Glutamatergic neuron (in vitro differentiated cells): ENCODE results near the gene CREB5. TPM values are rescaled to one million over a fixed set of nuclear protein-coding genes. Genes with fewer than 3 reads are reported as not detected.

Source experiments
- DNase-seq: peaks from one replicate; pipeline ENCODE4 v3.0.0; 2022
- H3K27ac Mint-ChIP-seq: one replicate; pipeline ENCODE4 v1.8.0; 2020; ENCODE audit warnings: mild to moderate bottlenecking, mixed read lengths, inconsistent platforms; ENCODE audit not compliant: unreplicated experiment
- H3K27me3 Mint-ChIP-seq: one replicate; pipeline ENCODE4 v1.8.0; 2020; ENCODE audit warnings: mild to moderate bottlenecking, moderate library complexity, mixed read lengths, inconsistent platforms; ENCODE audit not compliant: unreplicated experiment
- H3K36me3 Mint-ChIP-seq: one replicate; pipeline ENCODE4 v1.8.0; 2020; ENCODE audit warnings: mild to moderate bottlenecking, mixed read lengths, inconsistent platforms; ENCODE audit not compliant: unreplicated experiment
- H3K4me1 Mint-ChIP-seq: one replicate; pipeline ENCODE4 v1.8.0; 2020; ENCODE audit warnings: mild to moderate bottlenecking, low read depth, mixed read lengths, inconsistent platforms; ENCODE audit not compliant: unreplicated experiment
- H3K4me3 Mint-ChIP-seq: one replicate; pipeline ENCODE4 v1.8.0; 2020; ENCODE audit warnings: mild to moderate bottlenecking, mixed read lengths, inconsistent platforms; ENCODE audit not compliant: unreplicated experiment
- H3K9me3 Mint-ChIP-seq: one replicate; pipeline ENCODE4 v1.8.0; 2020; ENCODE audit warnings: mild to moderate bottlenecking, moderate library complexity, mixed read lengths, inconsistent platforms; ENCODE audit not compliant: unreplicated experiment
- total RNA-seq: library from RNA; stranded (reverse); fragmentation: NEBNext Ultra II Directional; extraction: Animal tissue kit (Norgen Biotek cat#: 25700); gene quantifications from one replicate; pipeline ENCODE4 v1.2.1, GENCODE V29; 2021; ENCODE audit not compliant: unreplicated experiment
- TF ChIP-seq, protein P1 (sequence below): fragments of 200-600 bp; sonication (generic); IDR thresholded peaks from one replicate; pipeline ENCODE4 v1.5.0; 2021; ENCODE audit not compliant: partially characterized antibody, unreplicated experiment

The CREB5 gene
- total RNA-seq, 1 donor from 2014 or later: 50.4 TPM

DNA sequence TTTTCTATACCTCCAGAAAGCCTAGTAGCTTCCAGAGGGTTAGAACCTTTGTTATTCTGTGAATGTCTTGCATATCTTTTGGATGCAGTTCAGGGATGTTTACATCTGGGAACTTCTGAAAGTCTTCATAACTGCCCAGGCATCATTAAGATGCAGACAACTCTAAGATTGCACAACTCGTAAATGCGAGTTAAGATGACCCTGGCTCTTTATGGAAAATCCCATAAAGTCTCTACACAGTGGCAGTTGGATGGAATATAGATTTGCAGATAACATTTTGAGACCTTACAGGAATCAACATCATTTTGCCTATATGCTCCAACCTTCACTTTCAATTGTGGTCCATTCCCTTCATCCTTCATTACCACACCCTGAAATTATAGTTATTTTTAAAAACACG is 151.7 kb downstream of the CREB5 start:
- Mint-ChIP-seq H3K4me3 (no peak overlapping the region), H3K27ac (no peak overlapping the region), H3K9me3 (peaks cover 9% of the 10 kb centered on the region), H3K27me3 (peaks cover 8% of the 10 kb centered on the region), H3K36me3 (peaks cover 8% of the 10 kb centered on the region), H3K4me1 (no peaks in the 10 kb centered on the region)
- TF ChIP-seq, protein P1, sequence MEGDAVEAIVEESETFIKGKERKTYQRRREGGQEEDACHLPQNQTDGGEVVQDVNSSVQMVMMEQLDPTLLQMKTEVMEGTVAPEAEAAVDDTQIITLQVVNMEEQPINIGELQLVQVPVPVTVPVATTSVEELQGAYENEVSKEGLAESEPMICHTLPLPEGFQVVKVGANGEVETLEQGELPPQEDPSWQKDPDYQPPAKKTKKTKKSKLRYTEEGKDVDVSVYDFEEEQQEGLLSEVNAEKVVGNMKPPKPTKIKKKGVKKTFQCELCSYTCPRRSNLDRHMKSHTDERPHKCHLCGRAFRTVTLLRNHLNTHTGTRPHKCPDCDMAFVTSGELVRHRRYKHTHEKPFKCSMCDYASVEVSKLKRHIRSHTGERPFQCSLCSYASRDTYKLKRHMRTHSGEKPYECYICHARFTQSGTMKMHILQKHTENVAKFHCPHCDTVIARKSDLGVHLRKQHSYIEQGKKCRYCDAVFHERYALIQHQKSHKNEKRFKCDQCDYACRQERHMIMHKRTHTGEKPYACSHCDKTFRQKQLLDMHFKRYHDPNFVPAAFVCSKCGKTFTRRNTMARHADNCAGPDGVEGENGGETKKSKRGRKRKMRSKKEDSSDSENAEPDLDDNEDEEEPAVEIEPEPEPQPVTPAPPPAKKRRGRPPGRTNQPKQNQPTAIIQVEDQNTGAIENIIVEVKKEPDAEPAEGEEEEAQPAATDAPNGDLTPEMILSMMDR: no peak
- no peak for DNase-seq

DNA sequence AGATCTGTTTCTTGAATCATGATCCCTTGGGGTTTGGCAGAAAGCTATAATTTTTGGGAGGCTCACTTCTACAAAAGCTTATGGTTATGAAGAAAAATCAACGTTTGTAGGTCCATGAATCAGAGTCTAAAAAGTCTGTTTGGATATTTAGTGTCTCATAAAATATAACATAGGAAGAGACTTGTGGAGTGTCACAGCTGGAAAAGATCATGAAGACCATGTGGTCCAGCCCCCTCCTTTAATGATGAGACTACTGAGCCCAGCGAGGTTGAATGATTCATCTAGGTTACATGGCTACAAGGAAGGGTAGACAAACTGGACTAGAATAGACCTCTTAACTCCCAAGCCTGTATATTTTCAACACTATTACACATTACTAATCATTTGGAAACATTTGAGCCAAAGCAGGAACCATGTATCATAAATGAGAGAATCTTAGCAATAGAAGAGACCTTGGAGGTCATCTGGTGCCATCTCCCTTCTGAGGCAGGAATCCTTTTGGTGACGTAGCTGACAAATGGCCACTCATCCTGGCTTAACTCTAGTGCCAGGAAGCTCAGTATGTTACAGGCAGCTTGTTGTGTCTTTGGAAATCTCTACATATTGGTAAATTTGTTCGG is 152.5 kb downstream of the CREB5 start:
- no peak for DNase-seq
- Mint-ChIP-seq H3K4me3 (no peak overlapping the region), H3K27me3 (peaks cover 6% of the 10 kb centered on the region)

DNA sequence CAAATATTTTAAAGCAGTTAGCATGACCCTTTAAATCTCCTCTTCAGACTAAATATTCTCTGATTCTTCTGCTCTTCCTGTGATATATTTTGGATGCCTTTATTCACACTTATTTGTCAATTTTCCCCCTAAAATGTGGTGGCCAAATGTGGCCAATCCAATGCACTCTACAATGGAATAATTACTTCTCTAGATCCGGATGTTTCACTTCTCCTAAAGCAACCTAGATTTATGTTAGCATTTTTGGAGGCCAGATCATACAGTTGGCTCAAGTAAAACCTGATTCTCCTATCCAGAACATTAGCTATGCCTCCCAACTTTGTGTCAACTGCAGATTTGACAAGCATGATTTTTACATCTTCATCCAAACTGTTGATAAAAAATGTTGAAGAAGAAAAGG is 153.7 kb downstream of the CREB5 start:
- no peaks in the 10 kb centered on the region for H3K4me1 Mint-ChIP-seq
- no peak overlapping the region for H3K4me3 Mint-ChIP-seq
- peaks cover 3% of the 10 kb centered on the region for H3K9me3 Mint-ChIP-seq
- H3K27ac Mint-ChIP-seq: no peak overlapping the region
- no peaks in the 10 kb centered on the region for H3K36me3 Mint-ChIP-seq
- DNase-seq: no peak
- TF ChIP-seq, protein P1: no peak
- no peaks in the 10 kb centered on the region for H3K27me3 Mint-ChIP-seq

More for the DNA sequence above, 152.5 kb downstream of the CREB5 start:
- Mint-ChIP-seq H3K36me3 (peaks cover 5% of the 10 kb centered on the region), H3K27ac (no peak overlapping the region), H3K9me3 (peaks cover 9% of the 10 kb centered on the region), H3K4me1 (no peaks in the 10 kb centered on the region)
- TF ChIP-seq, protein P1: no peak

DNA sequence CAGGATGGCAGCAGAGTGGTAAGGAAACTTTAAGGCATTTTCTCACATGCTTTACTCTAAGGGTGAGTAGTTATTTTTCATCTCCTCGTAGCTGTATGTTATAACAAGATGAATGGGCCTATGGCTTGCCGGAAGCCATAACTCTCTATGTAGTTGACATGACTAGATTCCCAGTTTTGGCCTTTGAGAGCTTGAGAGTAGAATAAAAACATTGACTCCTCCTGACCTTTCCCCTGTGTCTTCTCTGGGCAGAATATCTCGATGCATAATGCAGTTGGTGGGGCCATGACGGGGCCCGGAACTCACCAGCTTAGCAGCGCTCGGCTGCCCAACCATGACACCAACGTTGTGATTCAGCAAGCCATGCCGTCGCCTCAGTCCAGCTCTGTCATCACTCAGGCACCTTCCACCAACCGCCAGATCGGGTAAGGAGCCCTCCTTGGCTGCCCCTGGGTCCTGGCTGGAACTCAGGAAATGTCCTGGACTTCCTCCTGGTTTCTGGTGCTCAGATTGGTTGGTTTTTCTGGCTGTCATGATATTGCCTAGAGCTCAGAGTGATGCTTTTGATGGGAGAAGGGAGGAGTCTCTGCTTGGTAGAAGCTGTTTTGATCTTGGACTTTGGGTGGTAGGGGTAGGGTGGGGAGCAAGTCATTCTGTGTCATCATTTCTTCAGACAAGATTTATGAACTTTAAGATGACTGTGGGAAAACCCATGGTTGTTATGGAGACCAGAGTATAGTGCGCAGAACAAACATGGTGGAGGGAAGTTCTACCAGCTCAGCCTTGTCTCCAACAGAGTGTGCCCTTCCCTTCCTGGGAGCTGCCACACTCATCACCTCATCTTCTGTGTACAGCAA is 158.0 kb downstream of the CREB5 start:
- no peak for DNase-seq
- H3K4me3 Mint-ChIP-seq: no peak overlapping the region
- TF ChIP-seq, protein P1: no peak
- H3K36me3 Mint-ChIP-seq: no peaks in the 10 kb centered on the region
- H3K4me1 Mint-ChIP-seq: peaks cover 11% of the 10 kb centered on the region
- no peaks in the 10 kb centered on the region for H3K27me3 Mint-ChIP-seq
- no peak overlapping the region for H3K27ac Mint-ChIP-seq
- H3K9me3 Mint-ChIP-seq: peaks cover 5% of the 10 kb centered on the region

DNA sequence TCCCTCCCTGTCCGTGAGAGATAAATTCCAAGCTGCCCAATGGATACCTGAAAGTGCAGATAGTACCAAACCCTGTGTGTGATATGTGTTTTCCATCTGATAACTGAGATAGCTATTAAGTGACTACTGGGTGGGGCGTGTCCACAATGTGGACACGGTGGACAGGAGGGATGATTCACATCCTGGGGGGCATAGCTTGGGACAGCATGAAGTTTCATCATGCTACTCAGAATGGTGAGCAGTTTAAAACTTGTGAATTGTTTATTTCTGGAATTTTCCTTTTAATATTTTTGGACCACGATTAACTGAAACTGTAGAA is 158.6 kb downstream of the CREB5 start:
- H3K27ac Mint-ChIP-seq: no peak overlapping the region

More for the DNA sequence above, 158.6 kb downstream of the CREB5 start:
- Mint-ChIP-seq H3K9me3 (peaks cover 5% of the 10 kb centered on the region), H3K27me3 (no peaks in the 10 kb centered on the region), H3K4me1 (peaks cover 17% of the 10 kb centered on the region), H3K4me3 (no peak overlapping the region), H3K36me3 (no peaks in the 10 kb centered on the region)
- TF ChIP-seq, protein P1: no peak
- no peak for DNase-seq
